Osteocyte (in vitro differentiated cells): ENCODE data around the gene C3orf22. TPM values are rescaled to one million over a fixed set of nuclear protein-coding genes. Genes with fewer than 3 reads are reported as not detected.

Experiments used
- DNase-seq: peaks from one replicate; pipeline ENCODE4 v3.0.0; 2021; ENCODE audit warnings: mixed read lengths; ENCODE audit not compliant: unreplicated experiment; ENCODE audit errors: extremely low spot score
- H3K27ac Mint-ChIP-seq: one replicate; pipeline ENCODE4 v1.8.0; 2021; ENCODE audit warnings: mild to moderate bottlenecking, mixed read lengths; ENCODE audit not compliant: unreplicated experiment
- H3K27me3 Mint-ChIP-seq: one replicate; pipeline ENCODE4 v1.8.0; 2021; ENCODE audit warnings: mixed read lengths; ENCODE audit not compliant: unreplicated experiment
- H3K36me3 Mint-ChIP-seq: one replicate; pipeline ENCODE4 v1.8.0; 2021; ENCODE audit warnings: mixed read lengths; ENCODE audit not compliant: unreplicated experiment
- H3K4me1 Mint-ChIP-seq: one replicate; pipeline ENCODE4 v1.8.0; 2021; ENCODE audit warnings: mixed read lengths; ENCODE audit not compliant: unreplicated experiment
- H3K4me3 Mint-ChIP-seq: one replicate; pipeline ENCODE4 v1.8.0; 2021; ENCODE audit warnings: mild to moderate bottlenecking, moderate library complexity, mixed read lengths; ENCODE audit not compliant: unreplicated experiment
- H3K9me3 Mint-ChIP-seq: one replicate; pipeline ENCODE4 v1.8.0; 2021; ENCODE audit warnings: mixed read lengths; ENCODE audit not compliant: unreplicated experiment
- total RNA-seq: library from RNA; stranded (reverse); gene quantifications from 2 replicates; pipeline ENCODE4 v1.2.1, GENCODE V29; 2021
- TF ChIP-seq, protein P1 (sequence below): fragments of 200-600 bp; sonication (generic); IDR thresholded peaks from 2 replicates; pipeline ENCODE4 v1.5.0; 2021; ENCODE audit warnings: antibody characterized with exemption, mild to moderate bottlenecking, moderate library complexity

The C3orf22 gene
- total RNA-seq, 1 donor from 2014 or later, result not detected

DNA sequence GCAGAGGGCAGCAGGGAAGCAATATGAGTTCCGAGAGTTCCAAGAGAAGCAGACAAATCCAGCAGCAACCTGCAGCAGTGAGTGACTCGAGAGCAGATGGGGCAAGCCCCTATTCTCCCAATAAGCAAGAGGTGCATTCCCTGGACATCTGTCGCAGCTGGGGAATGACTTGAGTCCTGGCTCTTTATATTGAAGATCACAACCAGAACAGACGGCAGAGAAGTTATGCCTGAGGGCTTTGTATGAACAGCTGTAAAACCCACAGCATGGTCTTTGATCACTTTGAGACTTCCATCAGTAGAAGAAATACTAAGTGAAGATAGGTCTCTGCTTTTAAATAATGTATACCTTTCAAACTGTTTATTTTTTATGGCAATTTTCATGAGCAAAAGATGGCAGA, 23.6 kb upstream of the C3orf22 start:
- Mint-ChIP-seq H3K9me3 (peaks cover 26% of the 10 kb centered on the region), H3K27ac (no peak overlapping the region), H3K4me1 (no peaks in the 10 kb centered on the region), H3K4me3 (no peak overlapping the region), H3K36me3 (peaks cover under 1% of the 10 kb centered on the region), H3K27me3 (peaks cover 21% of the 10 kb centered on the region)
- TF ChIP-seq, protein P1, sequence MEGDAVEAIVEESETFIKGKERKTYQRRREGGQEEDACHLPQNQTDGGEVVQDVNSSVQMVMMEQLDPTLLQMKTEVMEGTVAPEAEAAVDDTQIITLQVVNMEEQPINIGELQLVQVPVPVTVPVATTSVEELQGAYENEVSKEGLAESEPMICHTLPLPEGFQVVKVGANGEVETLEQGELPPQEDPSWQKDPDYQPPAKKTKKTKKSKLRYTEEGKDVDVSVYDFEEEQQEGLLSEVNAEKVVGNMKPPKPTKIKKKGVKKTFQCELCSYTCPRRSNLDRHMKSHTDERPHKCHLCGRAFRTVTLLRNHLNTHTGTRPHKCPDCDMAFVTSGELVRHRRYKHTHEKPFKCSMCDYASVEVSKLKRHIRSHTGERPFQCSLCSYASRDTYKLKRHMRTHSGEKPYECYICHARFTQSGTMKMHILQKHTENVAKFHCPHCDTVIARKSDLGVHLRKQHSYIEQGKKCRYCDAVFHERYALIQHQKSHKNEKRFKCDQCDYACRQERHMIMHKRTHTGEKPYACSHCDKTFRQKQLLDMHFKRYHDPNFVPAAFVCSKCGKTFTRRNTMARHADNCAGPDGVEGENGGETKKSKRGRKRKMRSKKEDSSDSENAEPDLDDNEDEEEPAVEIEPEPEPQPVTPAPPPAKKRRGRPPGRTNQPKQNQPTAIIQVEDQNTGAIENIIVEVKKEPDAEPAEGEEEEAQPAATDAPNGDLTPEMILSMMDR, result no peak
- DNase-seq, result no peak

DNA sequence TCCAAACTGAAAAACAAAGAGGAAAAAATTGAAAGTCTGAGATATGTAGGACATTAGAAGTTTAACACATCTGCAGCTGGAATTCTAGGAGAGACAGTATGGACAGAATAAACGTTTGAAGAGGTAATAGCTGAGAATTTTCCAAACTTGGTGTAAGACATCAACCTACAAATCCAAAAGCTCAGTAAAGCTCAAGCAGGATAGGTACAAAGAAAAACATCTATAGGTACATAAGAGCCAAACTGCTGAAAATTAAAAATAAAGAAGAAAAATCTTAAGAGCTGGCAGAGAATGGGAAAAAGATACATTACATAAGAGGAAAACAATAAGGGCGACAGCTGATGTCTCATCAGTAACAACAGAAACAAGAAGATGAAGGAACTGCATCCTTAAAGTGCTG, 22.8 kb upstream of the C3orf22 start:
- H3K4me1 Mint-ChIP-seq, result no peaks in the 10 kb centered on the region
- TF ChIP-seq, protein P1, result no peak
- peaks cover 1% of the 10 kb centered on the region for H3K36me3 Mint-ChIP-seq
- no peak overlapping the region for H3K27ac Mint-ChIP-seq
- H3K27me3 Mint-ChIP-seq, result peaks cover 21% of the 10 kb centered on the region
- H3K9me3 Mint-ChIP-seq, result peaks cover 24% of the 10 kb centered on the region
- H3K4me3 Mint-ChIP-seq, result no peak overlapping the region
- no peak for DNase-seq

DNA sequence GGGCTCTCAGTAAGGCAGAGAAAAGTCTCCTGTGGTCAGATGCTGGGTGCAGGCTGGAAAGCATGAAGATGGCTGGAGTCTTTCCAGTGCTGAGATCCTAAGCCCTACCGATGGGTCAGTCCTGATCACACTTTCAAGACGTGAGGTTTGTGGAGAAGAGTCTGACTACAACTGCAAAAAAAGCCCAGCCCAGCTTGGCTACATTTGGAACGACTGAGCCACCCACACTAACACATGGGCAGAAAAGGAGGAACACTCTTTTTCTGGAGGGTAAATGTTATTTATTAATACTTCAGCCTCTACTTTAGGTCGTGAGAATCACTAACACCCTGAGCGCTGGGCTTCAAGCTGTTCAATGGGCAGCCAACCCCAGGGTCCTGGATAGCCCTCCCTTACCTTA, 22.0 kb upstream of the C3orf22 start:
- TF ChIP-seq, protein P1, result no peak
- H3K27ac Mint-ChIP-seq, result no peak overlapping the region
- peaks cover 21% of the 10 kb centered on the region for H3K27me3 Mint-ChIP-seq
- peaks cover 1% of the 10 kb centered on the region for H3K36me3 Mint-ChIP-seq
- H3K4me1 Mint-ChIP-seq, result no peaks in the 10 kb centered on the region
- H3K4me3 Mint-ChIP-seq, result no peak overlapping the region
- peaks cover 22% of the 10 kb centered on the region for H3K9me3 Mint-ChIP-seq
- no peak for DNase-seq

DNA sequence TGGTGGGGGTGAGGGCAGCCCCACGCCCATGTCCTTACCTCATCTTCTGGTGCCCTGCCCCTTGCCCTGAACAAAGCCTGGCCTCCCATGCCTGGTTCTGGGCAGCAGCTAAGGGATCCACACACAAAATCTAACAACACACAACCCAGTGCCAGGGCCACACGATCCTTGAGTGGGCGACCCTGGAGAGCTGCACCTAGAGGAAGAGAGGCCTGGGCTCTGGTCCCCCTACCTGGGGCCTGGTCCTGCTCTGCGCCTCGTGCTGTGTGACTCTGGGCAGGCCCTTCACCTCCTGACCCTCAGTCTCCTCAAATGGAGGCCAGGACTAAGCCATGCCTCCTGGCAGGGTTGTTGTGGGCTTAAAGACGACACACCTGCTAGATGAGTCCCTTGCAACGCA, 20.0 kb upstream of the C3orf22 start:
- DNase-seq, result no peak
- H3K9me3 Mint-ChIP-seq, result peaks cover 14% of the 10 kb centered on the region
- no peak overlapping the region for H3K4me3 Mint-ChIP-seq
- no peak overlapping the region for H3K27ac Mint-ChIP-seq
- H3K4me1 Mint-ChIP-seq, result no peaks in the 10 kb centered on the region
- H3K36me3 Mint-ChIP-seq, result peaks cover 1% of the 10 kb centered on the region
- H3K27me3 Mint-ChIP-seq, result peaks cover 27% of the 10 kb centered on the region
- TF ChIP-seq, protein P1, result no peak

DNA sequence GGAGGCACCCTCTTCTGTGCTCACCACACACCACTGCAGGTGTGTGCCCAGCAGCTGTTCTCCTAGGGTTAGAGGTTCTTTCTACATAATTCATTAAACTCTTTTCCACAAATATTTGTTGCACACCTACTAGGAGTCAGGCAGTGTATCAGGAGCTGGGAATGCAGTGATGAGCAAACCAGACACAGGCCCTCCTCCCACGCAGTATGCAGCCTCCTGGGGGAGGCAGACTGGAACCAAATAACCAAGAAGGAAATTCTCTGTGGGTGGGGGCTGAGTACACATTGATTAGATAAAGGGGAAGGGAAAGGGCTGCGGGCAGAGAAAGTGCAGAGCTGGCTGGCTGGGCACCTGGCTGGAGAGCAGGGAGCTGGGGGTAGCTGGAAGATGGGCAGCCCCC, 18.5 kb upstream of the C3orf22 start:
- no peak for DNase-seq
- Mint-ChIP-seq H3K9me3 (peaks cover 13% of the 10 kb centered on the region), H3K4me1 (no peaks in the 10 kb centered on the region), H3K4me3 (no peak overlapping the region), H3K27me3 (peaks cover 24% of the 10 kb centered on the region), H3K27ac (no peak overlapping the region), H3K36me3 (peaks cover 1% of the 10 kb centered on the region)
- TF ChIP-seq, protein P1, result no peak
